OCI-LY7 (cell line): Measurements from ENCODE around the gene MED15. TPM values are rescaled to one million over a fixed set of nuclear protein-coding genes. Genes with fewer than 3 reads are reported as not detected.
"Not testable (repeated sequence)": the region's sequence is repeated elsewhere in the genome, so short reads cannot be mapped to it uniquely, and the experiment has no call there.

Experiments
- BruUV-seq: library from RNA; stranded (reverse); fragments of 400-500 nt; replicated peaks from 2 replicates; lab custom pipeline; 2021; lab: Mats Ljungman, UMichigan
- CTCF ChIA-PET: fragments of 300-600 bp; sonication (Branson Sonifier 250); formaldehyde crosslinking; loops from one replicate; lab custom pipeline; 2022; ENCODE audit warnings: antibody characterized with exemption; ENCODE audit not compliant: unreplicated experiment; lab: Charles Lee
- POLR2A ChIA-PET: fragments of 300-600 bp; sonication (Branson Sonifier 250); formaldehyde crosslinking; loops from one replicate; lab custom pipeline; 2022; ENCODE audit warnings: antibody characterized with exemption; lab: Charles Lee
- DNase-seq: peaks from one replicate; pipeline ENCODE4 v3.0.0-alpha.2; 2015; ENCODE audit warnings: low spot score
- H2AFZ ChIP-seq: fragments of 200-600 bp; sonication (generic), shearing (Covaris generic); 2 replicates; pipeline ENCODE4 v1.6.1; 2014; ENCODE audit warnings: mild to moderate bottlenecking, antibody characterized with exemption, low read length, moderate library complexity
- H3K27ac ChIP-seq: fragments of 200-600 bp; sonication (generic); 2 replicates; pipeline ENCODE4 v1.5.1; 2014; ENCODE audit warnings: mixed run types, low read depth, mild to moderate bottlenecking, moderate library complexity, low read length, inconsistent platforms; ENCODE audit not compliant: poor library complexity, severe bottlenecking
- H3K36me3 ChIP-seq: fragments of 200-600 bp; sonication (generic); 2 replicates; pipeline ENCODE4 v1.6.1; 2014; ENCODE audit warnings: mild to moderate bottlenecking, antibody characterized with exemption, low read length, moderate library complexity, mixed read lengths; ENCODE audit not compliant: insufficient read depth
- H3K4me1 ChIP-seq: fragments of 200-600 bp; sonication (generic); 2 replicates; pipeline ENCODE4 v1.5.1; 2014; ENCODE audit warnings: mild to moderate bottlenecking, low read length; ENCODE audit not compliant: insufficient read depth, poor library complexity, severe bottlenecking
- H3K4me2 ChIP-seq: fragments of 200-600 bp; sonication (generic); 2 replicates; pipeline ENCODE4 v1.6.1; 2014; ENCODE audit warnings: mild to moderate bottlenecking, low read length
- H3K4me3 ChIP-seq: fragments of 200-600 bp; sonication (generic); 2 replicates; pipeline ENCODE4 v1.5.1; 2014; ENCODE audit warnings: mild to moderate bottlenecking, low read depth, low read length; ENCODE audit not compliant: poor library complexity, severe bottlenecking
- H3K79me2 ChIP-seq: fragments of 200-600 bp; sonication (generic); 2 replicates; pipeline ENCODE4 v1.6.1; 2016; ENCODE audit warnings: low read depth, mild to moderate bottlenecking, low read length, moderate library complexity, mixed read lengths; ENCODE audit not compliant: insufficient read depth
- H3K9me2 ChIP-seq: fragments of 200-600 bp; sonication (generic); 2 replicates; pipeline ENCODE4 v1.6.1; 2016; ENCODE audit warnings: mild to moderate bottlenecking, low read length, mixed read lengths; ENCODE audit not compliant: insufficient read depth
- H3K9me3 ChIP-seq: fragments of 200-600 bp; sonication (generic); 2 replicates; pipeline ENCODE4 v1.6.1; 2014; ENCODE audit warnings: mild to moderate bottlenecking, mixed run types, low read length, mixed read lengths
- H4K20me1 ChIP-seq: fragments of 200-600 bp; sonication (generic); 2 replicates; pipeline ENCODE4 v1.6.1; 2014; ENCODE audit warnings: mild to moderate bottlenecking, antibody characterized with exemption, low read length, moderate library complexity, mixed read lengths; ENCODE audit not compliant: insufficient read depth
- CTCF ChIP-seq: fragments of 200-600 bp; sonication (generic); conservative IDR thresholded peaks from 2 replicates; pipeline ENCODE4 v1.5.1; 2014; ENCODE audit warnings: mild to moderate bottlenecking, antibody characterized with exemption, low read length, moderate library complexity, mixed read lengths
- EZH2phosphoT487 ChIP-seq: fragments of 200-600 bp; sonication (generic); IDR thresholded peaks from 2 replicates; pipeline ENCODE4 v1.6.1; 2018; ENCODE audit warnings: low read depth, borderline replicate concordance, mild to moderate bottlenecking, mixed run types, antibody characterized with exemption, low read length, moderate library complexity, mixed read lengths
- intact Hi-C: fragments of 100-400 bp; cut with micrococcal nuclease; formaldehyde crosslinking; loops from one replicate; pipeline ENCODE4 v1.10.0; 2022; ENCODE audit not compliant: unreplicated experiment
- total RNA-seq, 2 experiments: library from RNA; depleted of rRNA in 1 of 2; stranded (reverse); fragments of >200 nt in 1 of 2; shearing (Covaris generic) in 1 of 2; gene quantifications; 2 replicates each; pipeline ENCODE4 v1.2.3, GENCODE V29; 2014 to 2022

The MED15 gene
- total RNA-seq, 2 experiments from 2014 or later: 28.7 to 79.2 TPM

- BruUV-seq: no TSS peak
- Histone ChIP-seq H3K36me3 (no peaks in the 10 kb centered on the region), H4K20me1 (no peaks in the 10 kb centered on the region), H3K9me2 (no peaks in the 10 kb centered on the region), H2AFZ (no peak overlapping the region), H3K4me3 (no peak overlapping the region), H3K4me2 (no peak overlapping the region), H3K27ac (no peak overlapping the region), H3K4me1 (peaks cover 25% of the 10 kb centered on the region), H3K9me3 (no peaks in the 10 kb centered on the region), H3K79me2 (no peaks in the 10 kb centered on the region)
- DNase-seq: no peak
- CTCF ChIA-PET: no interaction called here
- TF ChIP-seq EZH2phosphoT487: no peak
- TF ChIP-seq CTCF: no peak
- intact Hi-C loops: no loop called here
- POLR2A ChIA-PET: interaction anchor here (0.6 kb wide), 1 partner anchor 429 kb away, joined by 3 read pairs; no protein-coding TSS in a partner anchor
Observed at GRCh38 chr22:20466659-20467379, 40.6 kb upstream of the MED15 start.

DNA sequence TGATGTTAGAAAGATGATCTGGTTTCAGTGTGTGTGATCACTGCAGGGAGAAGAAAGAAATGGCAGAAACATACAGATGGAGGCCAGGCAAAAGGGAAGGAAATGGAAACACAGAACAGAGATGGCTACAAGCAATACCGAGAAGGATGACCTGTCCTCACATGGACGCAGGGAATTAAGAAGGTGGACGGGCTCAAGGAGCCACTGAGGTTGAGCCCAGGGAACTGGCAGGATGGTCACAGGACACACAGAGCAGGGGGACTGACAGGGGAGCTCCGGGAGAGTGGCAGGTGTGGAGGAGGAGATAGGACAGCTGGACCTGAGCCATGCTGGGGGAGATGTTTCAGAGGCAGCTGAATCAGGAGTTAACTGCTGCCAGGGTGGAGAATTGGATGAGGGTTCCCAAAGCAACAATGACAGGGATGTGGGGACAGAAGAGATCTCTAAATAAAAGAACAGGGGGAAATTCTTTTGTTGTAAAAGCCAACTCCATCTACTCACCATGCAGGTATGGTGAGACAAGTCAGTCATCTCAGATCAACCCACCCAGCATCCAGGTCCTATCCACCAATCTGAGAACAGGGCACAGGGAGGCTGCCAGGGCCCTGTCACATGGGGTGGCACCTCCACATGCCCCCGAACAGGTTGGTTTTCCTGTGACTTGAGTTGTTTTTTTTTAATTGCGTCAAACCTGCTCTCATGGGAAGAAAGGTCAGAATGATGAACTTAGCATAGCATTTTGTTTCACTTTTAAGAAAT, 38.1 kb upstream of the MED15 start:
- no peaks in the 10 kb centered on the region for H4K20me1 ChIP-seq
- no peak overlapping the region for H3K4me2 ChIP-seq
- intact Hi-C loops: no loop called here
- no peak overlapping the region for H2AFZ ChIP-seq
- ChIA-PET POLR2A (no interaction called here), CTCF (no interaction called here)
- no peak overlapping the region for H3K27ac ChIP-seq
- H3K36me3 ChIP-seq: no peaks in the 10 kb centered on the region
- H3K9me3 ChIP-seq: no peaks in the 10 kb centered on the region
- no peaks in the 10 kb centered on the region for H3K9me2 ChIP-seq
- BruUV-seq: no TSS peak
- no peak for DNase-seq
- peaks cover 5% of the 10 kb centered on the region for H3K4me1 ChIP-seq
- H3K79me2 ChIP-seq: no peaks in the 10 kb centered on the region
- H3K4me3 ChIP-seq: no peak overlapping the region
- TF ChIP-seq EZH2phosphoT487: no peak
- no peak for TF ChIP-seq CTCF

GRCh38 chr22:20470525-20470924, 36.9 kb upstream of the MED15 start:
- intact Hi-C loops: not testable (repeated sequence)

More at GRCh38 chr22:20470525-20470924, 36.9 kb upstream of the MED15 start:
- H3K36me3 ChIP-seq, H3K9me3 ChIP-seq, POLR2A ChIA-PET, H3K9me2 ChIP-seq, BruUV-seq, H3K4me1 ChIP-seq, H4K20me1 ChIP-seq, H3K4me2 ChIP-seq, DNase-seq, H3K4me3 ChIP-seq, H3K79me2 ChIP-seq, H3K27ac ChIP-seq, H2AFZ ChIP-seq, CTCF ChIA-PET: not testable (repeated sequence)
